GM19467 (cell line): ENCODE measurements around the gene UST.
"Not testable (repeated sequence)": the region's sequence is repeated elsewhere in the genome, so short reads cannot be mapped to it uniquely, and the experiment has no call there.

ENCODE experiments used
- ATAC-seq: cut with Tn5 transposase; IDR thresholded peaks from one replicate; pipeline ENCODE4 v1.9.1; 2021; ENCODE audit warnings: mild to moderate bottlenecking, moderate library complexity; ENCODE audit not compliant: unreplicated experiment

Gene UST

DNA sequence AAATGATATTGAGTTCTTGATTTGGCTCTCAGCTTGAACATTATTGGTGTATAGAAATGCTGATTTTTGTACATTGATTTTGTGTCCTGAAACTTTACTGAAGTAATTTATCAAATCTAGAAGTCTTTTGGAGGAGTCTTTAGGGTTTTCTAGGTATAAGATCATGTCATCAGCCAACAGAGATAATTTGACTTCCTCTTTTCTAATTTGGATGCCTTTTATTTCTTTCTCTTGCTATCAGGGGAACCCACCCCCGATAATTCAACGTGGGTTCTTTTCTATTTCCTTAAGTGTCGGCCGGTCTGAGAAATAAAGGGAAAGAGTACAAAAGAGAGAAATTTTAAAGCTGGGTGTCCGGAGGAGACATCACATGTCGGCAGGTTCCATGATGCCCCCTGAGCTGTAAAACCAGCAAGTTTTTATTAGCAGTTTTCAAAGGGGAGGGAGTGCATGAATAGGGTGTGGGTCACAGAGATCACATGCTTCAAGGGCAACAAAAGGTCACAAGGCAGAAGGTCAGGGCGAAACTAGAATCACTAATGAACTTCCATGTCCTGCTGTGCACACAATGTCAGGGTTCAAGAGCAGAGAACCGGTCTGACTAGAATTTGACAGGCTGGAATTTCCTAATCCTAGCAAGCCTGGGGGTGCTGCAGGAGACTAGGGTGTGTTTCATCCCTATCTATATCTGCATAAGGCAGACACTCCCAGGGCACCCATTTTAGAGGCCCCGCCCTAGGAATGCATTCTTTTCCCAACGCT, 17.6 kb downstream of the UST start:
- ATAC-seq = not testable (repeated sequence)

DNA sequence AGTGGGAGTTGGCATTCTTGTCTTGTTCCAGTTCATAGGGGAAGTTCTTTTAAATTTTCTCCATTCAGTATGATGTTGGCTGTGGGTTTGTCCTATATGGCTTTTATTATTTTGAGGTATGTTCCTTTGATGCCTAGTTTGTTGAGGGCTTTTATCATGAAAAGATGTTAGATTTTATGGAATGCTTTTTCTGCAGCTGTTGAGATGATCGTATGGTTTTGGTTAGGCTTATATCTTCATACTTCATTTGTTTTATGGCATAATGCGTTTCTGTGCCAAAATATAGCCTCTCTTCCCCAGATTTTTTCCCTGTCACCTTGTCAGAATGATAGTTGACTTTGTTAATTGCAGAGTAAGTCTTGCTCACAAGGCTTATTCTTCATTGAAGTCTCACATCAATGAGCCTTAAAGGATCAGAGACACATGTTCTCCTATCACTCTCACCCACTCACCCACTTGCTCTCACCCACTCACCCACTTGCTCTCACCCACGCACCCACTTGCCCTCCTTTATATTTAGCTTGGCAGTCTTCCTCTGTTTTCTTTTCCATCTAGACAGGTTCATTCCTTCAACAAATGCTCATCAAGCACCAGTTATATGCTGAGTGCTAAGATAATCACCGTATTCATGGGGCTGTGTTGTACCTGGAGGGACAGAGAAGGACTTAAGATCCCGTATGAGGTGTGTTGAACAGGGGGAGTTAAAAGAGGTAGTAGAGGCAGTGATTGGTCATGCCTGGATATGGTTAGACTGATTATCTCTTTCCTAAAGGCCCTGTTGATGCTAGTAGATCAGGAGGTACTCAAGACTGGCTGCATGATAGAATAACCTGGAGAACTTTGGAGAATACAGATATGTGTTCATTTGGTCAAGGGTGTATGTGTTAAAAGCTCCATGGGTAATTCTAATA, 19.3 kb downstream of the UST start:
- ATAC-seq = no peak

DNA sequence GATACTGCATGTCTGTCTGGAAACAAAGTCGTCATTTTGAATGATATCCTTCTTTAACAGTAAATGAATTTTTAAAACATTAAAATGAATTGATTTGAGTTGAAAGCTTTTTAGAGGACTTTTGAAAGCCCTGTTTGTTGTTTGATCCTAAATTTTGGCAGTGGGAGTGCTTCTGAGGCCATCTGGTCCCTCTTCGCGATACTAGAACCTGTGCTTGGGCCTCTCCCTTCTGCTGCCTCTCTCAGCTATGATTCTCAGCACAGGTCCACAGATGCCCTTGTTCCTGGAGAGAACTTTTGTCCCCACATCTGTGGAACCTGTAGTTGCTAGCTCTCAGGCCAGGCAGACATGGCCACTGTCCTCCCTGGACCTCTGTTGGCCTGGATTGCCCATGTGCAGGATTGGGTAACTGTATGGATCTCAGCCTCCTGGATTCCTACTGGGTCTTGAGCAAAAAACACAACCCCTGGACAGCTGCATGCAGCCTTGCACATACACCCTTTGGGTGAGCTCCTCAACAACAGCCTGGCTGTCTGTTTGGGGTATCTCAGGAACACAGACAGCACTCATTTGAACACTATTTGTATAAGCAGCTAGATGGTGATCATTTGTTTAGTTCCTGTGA, 21.9 kb downstream of the UST start:
- ATAC-seq = no peak

DNA sequence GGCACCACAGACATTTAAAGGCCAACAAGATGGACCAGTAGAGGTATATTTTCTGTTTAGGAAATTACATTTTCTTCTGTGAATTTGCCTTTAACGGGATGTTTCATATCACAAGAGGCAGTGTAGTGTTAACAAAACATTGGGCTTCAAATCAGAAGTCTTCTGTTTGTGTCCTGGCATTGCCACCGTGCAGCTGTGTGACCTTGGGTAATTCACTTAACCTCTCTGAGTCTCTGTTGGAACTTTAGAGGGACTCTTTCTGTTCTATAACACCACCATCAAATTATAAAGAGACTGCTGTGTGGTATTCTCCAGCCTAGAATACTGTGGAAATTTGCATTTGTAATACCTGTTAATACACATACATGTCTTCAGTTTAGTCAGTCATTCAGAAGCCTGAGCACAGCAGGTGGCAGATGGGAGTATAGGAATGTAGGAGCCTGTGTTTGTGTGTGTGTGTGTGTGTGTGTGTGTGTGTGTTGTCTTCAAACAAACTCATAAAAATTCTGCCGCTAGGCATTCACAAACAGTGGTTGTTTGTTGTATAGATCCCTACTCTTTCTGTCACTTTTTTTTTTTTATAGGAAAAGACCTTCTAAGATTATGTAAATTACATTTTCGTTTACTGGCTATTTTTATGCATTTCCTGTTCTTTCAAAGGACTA, 22.6 kb downstream of the UST start:
- no peak for ATAC-seq

DNA sequence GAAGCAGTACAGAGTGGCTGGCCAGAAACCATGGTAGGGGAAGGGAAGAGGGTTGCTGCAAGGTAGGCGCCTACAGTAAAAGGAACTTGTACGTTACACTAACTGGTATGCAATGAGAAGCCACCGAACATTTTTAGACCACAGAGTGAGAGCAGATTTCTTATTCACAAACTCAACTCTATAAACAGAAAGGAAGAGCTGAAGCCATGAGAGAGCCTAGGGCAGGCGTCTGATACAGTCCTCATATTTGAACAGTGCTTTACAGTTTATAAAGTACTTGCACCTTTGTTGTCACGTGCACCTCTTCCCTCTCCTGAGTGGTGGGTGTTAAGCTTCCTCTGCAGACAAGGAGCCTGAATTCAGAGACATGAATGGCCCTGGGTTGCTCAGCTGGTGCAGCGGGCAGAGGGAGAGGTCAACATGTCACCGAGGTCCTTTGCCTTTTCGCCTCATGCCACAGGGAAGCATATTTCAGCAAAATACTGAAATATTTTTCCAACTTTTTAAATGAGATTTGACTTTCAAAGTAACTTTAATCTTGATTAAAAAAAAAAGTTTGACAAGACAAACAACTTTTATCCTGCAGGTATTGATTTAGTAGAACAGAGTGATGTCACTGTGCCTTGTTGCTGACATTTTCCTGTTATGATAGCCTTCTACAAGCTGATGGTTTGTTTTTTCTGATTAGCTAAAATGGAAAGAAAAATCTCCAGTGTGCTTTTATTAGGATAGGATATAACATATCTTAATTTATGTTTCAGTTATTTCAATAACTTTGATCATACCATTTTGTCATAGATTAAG, 23.8 kb downstream of the UST start:
- no peak for ATAC-seq

DNA sequence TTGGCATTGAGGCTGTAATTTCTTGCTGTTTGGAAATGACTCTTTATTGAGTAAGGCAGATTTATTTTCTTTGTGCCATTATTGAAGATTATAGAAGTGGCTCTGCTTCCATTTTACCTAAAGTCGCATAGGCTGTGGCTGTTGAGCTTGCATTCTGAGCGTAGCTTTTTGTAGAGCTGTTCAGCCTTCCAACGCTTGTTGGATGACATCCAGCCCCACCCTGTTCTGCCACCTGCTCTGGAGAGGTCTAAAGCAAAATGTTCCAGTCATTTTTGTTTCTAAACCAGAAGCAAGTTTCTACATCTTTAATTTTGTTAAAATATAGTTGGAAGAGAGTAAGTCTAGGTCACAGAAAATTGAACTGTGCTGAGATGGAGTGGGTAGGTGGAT, 24.4 kb downstream of the UST start:
- no peak for ATAC-seq

DNA sequence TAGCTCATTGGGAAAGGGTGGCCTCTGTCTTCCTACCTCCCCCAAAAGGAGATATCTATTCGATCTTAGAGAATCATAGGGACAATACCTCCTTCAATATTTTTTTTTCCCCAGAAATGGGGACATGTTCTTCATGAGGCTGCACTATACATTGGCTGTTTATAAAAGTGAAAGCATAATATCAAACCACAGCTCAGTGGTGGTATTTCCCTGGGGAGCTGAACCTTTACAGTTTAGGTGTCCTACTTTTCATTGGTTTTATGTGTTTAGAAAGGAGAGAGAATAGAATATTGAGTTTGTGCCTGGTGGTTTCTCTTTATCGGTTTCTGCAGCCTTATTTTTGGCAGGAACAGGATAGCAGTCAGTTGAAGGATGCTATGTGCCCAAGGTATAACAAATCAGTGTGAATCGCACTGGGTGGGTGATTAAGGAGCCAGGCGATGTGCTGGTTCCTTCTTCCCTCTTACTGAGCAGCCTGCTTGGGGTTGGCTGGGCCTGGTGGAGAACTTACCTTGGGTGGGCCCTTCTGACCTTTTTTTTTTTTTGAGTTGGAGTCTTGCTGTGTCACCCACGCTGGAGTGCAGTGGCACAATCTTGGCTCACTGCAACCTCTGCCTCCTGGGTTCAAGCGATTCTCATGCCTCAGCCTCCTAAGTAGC, 25.2 kb downstream of the UST start:
- no peak for ATAC-seq

DNA sequence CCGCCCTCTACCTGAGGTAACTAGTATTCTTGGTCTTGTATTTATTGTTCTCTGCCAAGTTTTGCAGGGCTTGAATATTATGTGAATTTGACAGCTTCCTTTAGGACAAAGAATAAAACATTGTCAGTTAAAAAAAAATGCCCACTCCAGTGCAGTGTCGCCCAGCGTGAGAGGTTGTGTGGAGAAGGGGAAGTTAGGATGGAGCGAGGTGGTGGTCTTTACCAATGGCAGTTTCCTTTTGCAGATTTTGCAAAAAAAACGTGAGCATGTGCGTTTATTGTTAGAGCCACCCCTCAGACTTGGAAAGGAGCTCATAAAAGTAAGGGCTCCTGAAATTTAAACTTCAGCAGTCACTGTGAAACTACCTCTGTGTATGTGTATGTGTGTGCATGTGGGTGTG, 28.3 kb downstream of the UST start:
- ATAC-seq = no peak

DNA sequence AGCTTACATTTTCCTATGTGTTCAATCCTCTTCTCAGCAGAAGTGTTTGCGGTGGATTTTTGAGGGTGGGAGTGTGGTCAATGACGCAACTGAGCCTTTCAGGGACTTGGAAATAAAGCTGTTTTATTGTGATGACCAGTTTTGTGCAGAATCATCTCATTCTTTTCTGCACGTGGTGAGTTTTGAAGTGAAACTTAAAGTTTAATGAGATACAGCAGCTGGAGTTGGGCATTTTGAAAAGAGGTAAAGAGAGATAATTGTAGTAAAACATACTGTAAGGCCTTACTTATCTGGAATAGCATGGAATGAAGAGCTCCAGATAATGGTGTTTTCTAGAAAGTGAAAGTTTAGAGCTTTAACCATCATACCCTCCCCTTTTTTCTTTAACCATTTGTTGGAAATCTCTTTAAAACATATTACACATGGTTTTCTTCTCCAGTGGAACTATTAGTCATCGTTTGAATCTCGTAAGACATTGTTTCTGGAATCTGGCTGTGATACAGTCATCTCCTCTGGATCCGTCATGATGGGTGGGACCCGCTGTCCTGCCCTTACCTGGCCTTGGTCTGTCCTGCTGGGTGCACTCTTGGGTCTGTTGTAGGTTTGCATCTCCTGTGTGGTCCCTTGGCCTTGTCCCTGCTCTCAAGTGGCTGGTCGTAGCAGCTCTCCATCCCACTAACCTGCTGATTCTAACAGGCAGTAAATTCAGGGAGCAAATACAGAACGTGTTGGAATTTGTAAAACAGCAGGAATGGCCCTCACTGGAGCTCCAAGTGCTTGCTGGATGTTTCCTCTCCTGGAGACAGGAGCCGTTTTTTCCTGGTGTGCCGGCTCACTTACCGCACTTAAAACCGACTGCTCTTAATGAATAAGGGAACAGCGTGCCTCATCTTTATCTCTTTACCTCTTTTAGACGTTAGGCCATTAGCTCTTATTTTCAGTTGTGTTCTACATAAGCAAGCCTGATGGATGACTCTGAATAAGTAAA, 29.8 kb downstream of the UST start:
- ATAC-seq = no peak

DNA sequence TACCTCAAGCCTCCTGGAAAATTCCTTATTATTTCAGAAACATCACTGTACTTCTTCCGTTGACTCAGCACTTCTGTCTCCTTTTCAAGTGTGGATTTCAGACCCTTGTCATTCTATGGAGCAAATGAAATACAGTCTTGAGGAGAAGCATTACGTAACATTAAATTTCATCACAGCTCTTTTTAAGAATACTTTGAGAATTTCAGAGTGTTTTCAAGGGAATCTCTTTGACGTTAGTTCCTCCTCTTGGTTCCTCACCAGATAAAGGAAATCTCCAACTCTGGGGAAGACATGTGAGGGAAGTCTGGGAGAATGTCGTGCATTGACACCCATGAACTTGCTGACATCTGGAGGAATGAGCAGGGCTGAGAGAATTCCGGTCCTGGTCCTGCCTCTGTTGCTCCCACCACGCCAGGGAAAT, 32.3 kb downstream of the UST start:
- no peak for ATAC-seq

DNA sequence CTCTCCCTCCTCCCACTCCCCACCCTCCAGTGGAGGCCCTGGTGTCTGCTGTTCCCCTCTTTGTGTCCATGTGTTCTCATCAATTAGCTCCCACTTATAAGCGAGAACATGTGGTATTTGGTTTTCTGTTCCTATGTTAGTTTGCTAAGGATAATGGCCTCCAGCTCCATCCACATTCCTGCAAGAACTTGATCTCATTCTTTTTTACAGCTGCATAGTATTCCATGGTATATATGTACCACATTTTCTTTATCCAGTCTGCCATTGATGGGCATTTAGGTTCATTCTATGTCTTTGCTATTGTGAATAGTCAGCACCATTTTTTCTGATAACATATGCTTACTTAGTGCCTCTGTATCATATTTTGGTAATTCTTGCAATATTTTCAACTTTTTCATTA, 33.6 kb downstream of the UST start:
- ATAC-seq = not testable (repeated sequence)

DNA sequence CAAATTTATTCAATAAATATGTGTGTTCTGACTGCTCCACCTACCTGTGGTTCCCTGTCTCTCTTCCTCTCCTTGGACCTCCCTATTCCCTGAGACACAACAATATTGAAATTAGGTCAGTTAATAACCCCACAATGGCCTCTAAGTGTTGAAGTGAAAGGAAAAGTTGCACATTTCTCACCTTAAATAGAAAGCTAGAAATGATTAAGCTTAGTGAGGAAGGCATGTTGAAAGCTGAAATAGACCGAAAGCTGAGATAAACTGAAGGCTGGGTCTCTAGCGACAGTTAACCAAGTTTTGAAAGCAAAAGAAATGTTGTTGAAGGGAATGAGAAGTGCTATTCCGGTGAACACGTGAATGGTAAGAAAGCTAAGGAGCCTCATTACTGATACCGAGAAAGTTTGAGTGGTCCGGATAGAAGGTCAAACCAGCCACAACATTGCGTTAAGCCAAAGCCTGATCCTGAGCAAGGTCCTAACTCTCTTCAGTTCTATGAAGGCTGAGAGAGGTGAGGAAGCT, 34.1 kb downstream of the UST start:
- peak; percentile 94 for ATAC-seq

DNA sequence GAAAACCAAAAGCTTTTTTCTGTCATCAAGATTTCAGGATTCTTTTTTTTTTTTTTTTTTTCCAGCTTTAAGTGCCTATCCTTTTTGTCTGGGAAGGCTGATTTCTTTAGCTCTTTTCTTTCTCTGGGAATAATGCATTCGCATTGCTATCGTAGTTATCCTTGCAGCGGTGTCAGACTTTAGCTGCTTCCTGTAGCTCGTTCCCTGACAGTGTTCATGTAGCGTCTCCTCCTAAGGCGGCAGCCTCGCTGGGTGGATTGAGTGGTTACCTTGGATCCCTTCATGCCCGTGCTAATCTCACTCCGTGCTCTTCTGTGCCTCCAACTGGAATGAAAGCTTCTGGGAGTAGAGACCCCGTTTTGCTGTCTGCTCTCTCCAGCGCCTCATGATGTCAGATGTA, 43.1 kb downstream of the UST start:
- ATAC-seq = no peak

DNA sequence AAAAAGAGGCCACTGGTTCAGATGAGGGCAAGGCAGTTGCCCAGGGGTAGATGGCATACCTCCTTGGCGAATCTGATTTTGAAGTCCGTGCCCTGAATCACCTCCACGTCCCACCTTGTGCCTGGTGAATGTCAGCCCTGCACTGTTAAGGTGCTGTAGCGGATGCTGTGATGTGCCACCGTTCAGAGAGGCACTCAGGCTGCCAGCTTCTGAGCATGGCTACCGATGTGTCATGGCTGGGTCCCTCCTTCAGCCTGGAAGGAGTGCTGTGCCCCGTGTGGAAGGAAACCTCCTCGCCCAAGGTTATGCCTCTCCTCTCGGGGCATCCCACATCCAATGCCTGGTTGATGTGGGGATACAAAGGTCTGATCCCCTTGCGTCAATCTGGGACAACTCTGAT, 43.6 kb downstream of the UST start:
- no peak for ATAC-seq

DNA sequence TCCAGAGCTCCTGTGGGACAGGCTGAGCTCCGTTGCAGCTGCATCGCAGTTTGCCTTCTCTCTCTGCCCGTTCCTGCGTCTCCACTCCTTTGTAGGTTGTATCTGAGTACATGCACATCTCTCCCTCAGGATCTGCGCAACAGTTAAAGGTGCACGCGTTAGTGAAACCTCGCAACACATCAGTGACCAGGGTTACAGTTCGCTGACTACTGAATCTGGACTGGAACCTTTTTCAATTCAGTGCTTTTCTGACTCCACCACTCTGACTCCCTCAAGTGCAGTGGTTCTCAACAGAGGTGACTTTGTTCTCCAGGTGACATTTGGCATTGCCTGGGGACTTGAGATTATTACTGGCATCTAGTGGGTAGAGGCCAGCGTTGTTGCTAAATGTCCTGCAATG, 44.0 kb downstream of the UST start:
- ATAC-seq = no peak

DNA sequence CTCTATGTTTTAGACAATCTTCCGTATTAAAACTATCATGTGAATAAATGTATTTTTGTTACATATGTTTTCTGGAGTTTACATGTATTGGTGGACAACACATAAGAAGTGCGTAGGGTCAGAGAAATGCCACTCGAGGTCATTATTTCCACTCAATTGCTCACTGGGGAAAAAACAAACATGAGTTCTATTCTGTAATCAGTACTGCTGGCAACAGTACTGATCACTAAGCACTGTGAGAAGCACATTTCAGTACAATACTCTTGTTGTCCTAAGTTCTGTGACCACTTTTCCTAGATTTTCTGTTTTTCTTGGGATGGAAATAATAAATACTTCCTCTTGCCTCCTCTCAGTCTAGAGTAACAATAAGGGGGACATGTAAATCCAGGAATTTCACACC, 44.5 kb downstream of the UST start:
- ATAC-seq = no peak

DNA sequence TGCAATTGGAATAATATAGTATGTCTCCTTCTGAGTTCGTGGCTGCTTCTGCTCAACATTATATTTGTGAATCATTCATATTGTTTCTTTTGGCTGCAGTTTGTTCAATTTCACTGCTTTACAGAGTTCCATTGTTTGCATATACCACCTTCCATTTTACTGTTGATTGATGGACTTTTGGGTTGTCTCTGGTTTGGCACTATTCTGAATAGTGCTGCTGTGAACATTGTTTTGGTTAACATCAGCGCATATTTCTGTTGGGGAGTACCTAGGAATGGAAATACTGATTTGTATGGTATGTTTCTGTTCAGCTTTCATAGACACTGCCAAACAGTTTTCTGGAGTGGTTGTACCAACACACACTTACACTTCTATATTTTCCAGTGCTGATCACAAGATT, 46.9 kb downstream of the UST start:
- no peak for ATAC-seq

DNA sequence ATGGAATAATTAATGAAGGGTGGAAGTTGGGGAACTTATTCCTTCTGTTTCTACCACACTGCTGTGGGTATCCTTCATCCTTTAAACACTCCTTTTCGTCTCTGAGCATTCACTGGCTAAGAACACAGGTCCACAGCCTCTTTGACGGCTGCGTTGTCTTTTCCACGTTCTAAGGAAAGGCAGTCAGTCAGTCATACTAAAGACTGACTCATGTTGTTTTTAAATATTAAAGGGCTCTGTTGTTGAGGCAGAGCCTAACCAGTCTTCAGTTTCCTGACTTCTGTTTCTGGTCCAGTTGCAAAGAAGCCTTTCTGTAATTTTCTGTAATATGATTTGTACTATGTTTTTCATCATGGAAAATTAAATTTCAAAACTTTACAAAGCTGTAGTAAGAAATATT, 48.0 kb downstream of the UST start:
- no peak for ATAC-seq
